Mesothelial cell of epicardium (in vitro differentiated cells): Measurements from ENCODE around the gene MAN2C1. TPM values are rescaled to one million over a fixed set of nuclear protein-coding genes. Genes with fewer than 3 reads are reported as not detected.

ENCODE experiments used
- DNase-seq, 2 experiments: peaks; one replicate each; pipeline ENCODE4 v3.0.0; 2021; ENCODE audit warnings: low spot score in 2 of 2; ENCODE audit not compliant: unreplicated experiment in 2 of 2
- H3K27ac Mint-ChIP-seq: 2 replicates; pipeline ENCODE4 v1.8.0; 2021; ENCODE audit warnings: mixed read lengths
- H3K27me3 Mint-ChIP-seq: 2 replicates; pipeline ENCODE4 v1.8.0; 2021; ENCODE audit warnings: low read depth, mixed read lengths
- H3K36me3 Mint-ChIP-seq: 2 replicates; pipeline ENCODE4 v1.8.0; 2021; ENCODE audit warnings: mixed read lengths
- H3K4me1 Mint-ChIP-seq: 2 replicates; pipeline ENCODE4 v1.8.0; 2021; ENCODE audit warnings: mixed read lengths
- H3K4me3 Mint-ChIP-seq: 2 replicates; pipeline ENCODE4 v1.8.0; 2021; ENCODE audit warnings: mild to moderate bottlenecking, moderate library complexity, mixed read lengths
- H3K9me3 Mint-ChIP-seq: 2 replicates; pipeline ENCODE4 v1.8.0; 2021; ENCODE audit warnings: mixed read lengths
- total RNA-seq: library from RNA; stranded (reverse); gene quantifications from 3 replicates; pipeline ENCODE4 v1.2.1, GENCODE V29; 2021
- TF ChIP-seq, protein P1 (sequence below): fragments of 200-600 bp; sonication (generic); IDR thresholded peaks from one replicate; pipeline ENCODE4 v1.5.0; 2021; ENCODE audit warnings: antibody characterized with exemption; ENCODE audit not compliant: unreplicated experiment

Gene MAN2C1
- total RNA-seq, result 243 to 264 TPM (median 251 TPM) in 3 replicates

DNA sequence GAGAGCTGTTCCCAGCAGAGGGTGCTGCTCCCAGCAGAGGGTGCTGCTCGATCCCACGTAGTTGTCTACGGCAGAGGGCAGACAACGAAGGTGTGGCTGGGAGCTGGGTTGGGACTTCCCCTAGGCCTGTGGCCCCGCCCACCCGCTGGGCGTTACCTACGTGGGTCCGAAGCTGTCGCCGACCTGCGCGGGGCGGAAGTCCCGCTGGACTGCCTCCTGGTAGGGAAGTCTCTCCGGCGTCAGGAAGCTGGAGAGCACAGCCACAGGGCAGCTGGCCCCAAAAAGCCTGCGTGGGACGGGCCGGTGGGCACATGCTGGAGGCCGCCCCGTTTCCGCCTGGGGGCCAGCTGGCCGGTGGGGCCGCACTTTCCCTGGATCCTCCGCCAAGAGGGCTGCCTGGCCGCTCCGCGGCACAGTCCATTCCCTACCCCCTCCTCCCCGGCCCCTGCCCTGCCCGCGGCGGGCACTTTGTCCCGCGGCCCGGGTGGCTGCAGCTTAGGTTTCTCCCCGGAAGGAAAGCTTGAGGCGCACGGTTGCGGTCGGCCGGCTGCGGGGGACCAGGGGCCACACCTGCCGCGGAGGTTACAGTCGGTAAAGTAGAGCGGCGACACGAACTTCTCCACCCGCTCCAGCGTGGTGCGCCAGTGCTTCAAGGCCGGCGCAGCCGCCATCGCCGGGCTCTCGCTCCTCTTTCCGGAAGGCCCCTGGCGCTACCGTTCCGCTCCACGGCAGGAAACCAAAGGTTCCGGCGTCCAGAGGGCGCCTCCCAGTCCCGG is at the start of gene MAN2C1:
MAN2C1 (minus strand) TSS at position 695 of the 776 bp plus-strand sequence; CDS start at position 671, 24 bp downstream.
- peak within 1 kb of the TSS; percentile 89 for H3K4me3 Mint-ChIP-seq
- TF ChIP-seq, protein P1, sequence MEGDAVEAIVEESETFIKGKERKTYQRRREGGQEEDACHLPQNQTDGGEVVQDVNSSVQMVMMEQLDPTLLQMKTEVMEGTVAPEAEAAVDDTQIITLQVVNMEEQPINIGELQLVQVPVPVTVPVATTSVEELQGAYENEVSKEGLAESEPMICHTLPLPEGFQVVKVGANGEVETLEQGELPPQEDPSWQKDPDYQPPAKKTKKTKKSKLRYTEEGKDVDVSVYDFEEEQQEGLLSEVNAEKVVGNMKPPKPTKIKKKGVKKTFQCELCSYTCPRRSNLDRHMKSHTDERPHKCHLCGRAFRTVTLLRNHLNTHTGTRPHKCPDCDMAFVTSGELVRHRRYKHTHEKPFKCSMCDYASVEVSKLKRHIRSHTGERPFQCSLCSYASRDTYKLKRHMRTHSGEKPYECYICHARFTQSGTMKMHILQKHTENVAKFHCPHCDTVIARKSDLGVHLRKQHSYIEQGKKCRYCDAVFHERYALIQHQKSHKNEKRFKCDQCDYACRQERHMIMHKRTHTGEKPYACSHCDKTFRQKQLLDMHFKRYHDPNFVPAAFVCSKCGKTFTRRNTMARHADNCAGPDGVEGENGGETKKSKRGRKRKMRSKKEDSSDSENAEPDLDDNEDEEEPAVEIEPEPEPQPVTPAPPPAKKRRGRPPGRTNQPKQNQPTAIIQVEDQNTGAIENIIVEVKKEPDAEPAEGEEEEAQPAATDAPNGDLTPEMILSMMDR, result no peak
- H3K9me3 Mint-ChIP-seq, result no peaks in the 10 kb centered on the region
- peak; percentile 90 to 93 for DNase-seq
- peaks cover 14% of the 10 kb centered on the region for H3K4me1 Mint-ChIP-seq
- H3K27ac Mint-ChIP-seq, result peak within 1 kb of the TSS; percentile 97
- no peaks in the 10 kb centered on the region for H3K27me3 Mint-ChIP-seq
- H3K36me3 Mint-ChIP-seq, result peaks cover 14% of the 10 kb centered on the region

GRCh38 chr15:75416584-75416983 is 48.2 kb upstream of the MAN2C1 start:
- peaks cover 26% of the 10 kb centered on the region for H3K36me3 Mint-ChIP-seq
- H3K9me3 Mint-ChIP-seq, result no peaks in the 10 kb centered on the region
- H3K4me1 Mint-ChIP-seq, result no peaks in the 10 kb centered on the region
- no peak overlapping the region for H3K4me3 Mint-ChIP-seq
- no peaks in the 10 kb centered on the region for H3K27me3 Mint-ChIP-seq
- TF ChIP-seq, protein P1, result no peak
- no peak overlapping the region for H3K27ac Mint-ChIP-seq
- DNase-seq, result no peak

DNA sequence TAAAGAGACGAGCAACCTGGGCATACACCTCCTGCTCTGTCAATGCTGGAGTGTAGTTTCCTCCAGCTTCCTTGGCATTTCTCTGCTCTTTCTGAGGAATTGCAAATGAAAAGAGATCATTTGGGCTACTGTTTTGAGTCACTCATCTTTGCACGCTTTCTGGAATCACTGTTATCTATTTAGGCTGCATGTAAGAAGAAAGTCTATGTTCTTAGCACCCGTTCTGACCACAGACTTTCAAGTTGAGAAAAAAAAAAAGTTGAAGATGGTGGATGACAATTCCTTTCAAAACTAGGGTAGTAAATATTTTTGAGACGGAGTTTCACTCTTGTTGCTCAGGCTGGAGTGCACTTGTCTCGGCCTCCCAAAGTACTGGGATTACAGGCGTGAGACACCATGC is 41.8 kb upstream of the MAN2C1 start:
- H3K4me3 Mint-ChIP-seq, result no peak overlapping the region
- no peaks in the 10 kb centered on the region for H3K9me3 Mint-ChIP-seq
- H3K4me1 Mint-ChIP-seq, result no peaks in the 10 kb centered on the region
- H3K27me3 Mint-ChIP-seq, result no peaks in the 10 kb centered on the region
- peaks cover 61% of the 10 kb centered on the region for H3K36me3 Mint-ChIP-seq
- no peak for DNase-seq
- H3K27ac Mint-ChIP-seq, result no peak overlapping the region
- TF ChIP-seq, protein P1, result no peak

DNA sequence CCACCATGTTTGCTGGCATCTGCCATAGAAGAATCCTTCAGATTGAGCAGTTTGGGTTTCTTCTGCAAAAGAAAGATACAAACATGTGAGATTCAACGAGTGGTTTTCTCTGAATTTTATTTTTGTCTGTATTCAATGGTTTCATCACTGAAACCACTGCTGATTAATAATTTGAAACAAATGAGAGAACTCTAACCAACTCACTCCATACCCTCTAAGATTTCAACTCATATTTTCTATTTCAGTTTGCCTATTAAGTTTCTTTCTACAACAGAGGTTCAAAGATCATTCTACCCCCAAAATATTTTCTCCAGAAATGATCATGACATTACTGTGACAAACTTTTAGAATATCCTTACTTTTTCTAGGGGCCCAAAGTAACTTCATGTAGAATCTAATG is 38.7 kb upstream of the MAN2C1 start:
- no peaks in the 10 kb centered on the region for H3K27me3 Mint-ChIP-seq
- H3K27ac Mint-ChIP-seq, result no peak overlapping the region
- no peak for DNase-seq
- no peaks in the 10 kb centered on the region for H3K9me3 Mint-ChIP-seq
- H3K4me3 Mint-ChIP-seq, result no peak overlapping the region
- H3K4me1 Mint-ChIP-seq, result no peaks in the 10 kb centered on the region
- H3K36me3 Mint-ChIP-seq, result peaks cover 59% of the 10 kb centered on the region
- TF ChIP-seq, protein P1, result no peak

GRCh38 chr15:75403892-75404291 is 35.5 kb upstream of the MAN2C1 start:
- TF ChIP-seq, protein P1, result no peak
- H3K36me3 Mint-ChIP-seq, result peaks cover 48% of the 10 kb centered on the region
- no peak overlapping the region for H3K4me3 Mint-ChIP-seq
- no peaks in the 10 kb centered on the region for H3K27me3 Mint-ChIP-seq
- no peak for DNase-seq
- no peaks in the 10 kb centered on the region for H3K4me1 Mint-ChIP-seq
- no peak overlapping the region for H3K27ac Mint-ChIP-seq
- H3K9me3 Mint-ChIP-seq, result no peaks in the 10 kb centered on the region
